Psoas muscle (tissue), 8 donors: ENCODE data around the gene USP24. TPM values are rescaled to one million over a fixed set of nuclear protein-coding genes. Genes with fewer than 3 reads are reported as not detected.

Source experiments
- ATAC-seq, 4 donors: fragments of 200-7000 bp; cut with Tn5 transposase; one replicate each; pipeline ENCODE4 v1.9.1; 2020; ENCODE audit warnings: moderate library complexity in 3 of 4, mild to moderate bottlenecking in 2 of 4
- DNase-seq, 2 donors: peaks; one replicate each; pipeline ENCODE4 v3.0.0-alpha.2; 2020
- H3K27ac ChIP-seq: fragments of 200-600 bp; one replicate; pipeline ENCODE4 v1.8.0; 2022
- H3K27me3 ChIP-seq, 3 donors: fragments of 200-600 bp in 1 of 3; one replicate each; pipeline versions ENCODE4 v1.6.1 to v1.8.0; 2013 to 2022; ENCODE audit warnings: low read length in 2 of 3, mild to moderate bottlenecking in 2 of 3, moderate library complexity in 1 of 3; ENCODE audit not compliant: insufficient read depth in 3 of 3
- H3K36me3 ChIP-seq, 2 donors: fragments of 200-600 bp in 1 of 2; one replicate each; pipeline versions ENCODE4 v1.6.1 to v1.8.0; 2013 to 2022; ENCODE audit warnings: low read depth in 1 of 2, mild to moderate bottlenecking in 1 of 2, moderate library complexity in 1 of 2; ENCODE audit not compliant: insufficient read depth in 1 of 2
- H3K4me1 ChIP-seq: fragments of 200-600 bp; one replicate; pipeline ENCODE4 v1.8.0; 2022
- H3K4me3 ChIP-seq: fragments of 200-600 bp; one replicate; pipeline ENCODE4 v1.8.0; 2022; ENCODE audit warnings: mild to moderate bottlenecking
- H3K9me3 ChIP-seq: fragments of 200-600 bp; one replicate; pipeline ENCODE4 v1.8.0; 2022
- CTCF ChIP-seq: fragments of 200-600 bp; IDR thresholded peaks from one replicate; pipeline ENCODE4 v1.8.0; 2022; ENCODE audit warnings: antibody characterized with exemption
- WGBS, 3 donors: extraction: QIAGEN DNeasy Blood & Tissue Kit; methylation state at CpG; one replicate each; pipeline versions ENCODE4 v1.1.6 to v1.1.7; 2013; 5-methylcytosine and 5-hydroxymethylcytosine counted together
- intact Hi-C, 2 donors: fragments of 100-400 bp; cut with DNase I; formaldehyde crosslinking; loops; one replicate each; pipeline versions ENCODE4 v1.11.0 to v1.14.2; 2022
- polyA plus RNA-seq, 3 donors: library from polyadenylated mRNA; stranded (reverse); fragments of 200-250 nt; gene quantifications; one replicate each; pipeline ENCODE4 v1.2.3, GENCODE V29; 2013
- total RNA-seq, 4 donors: library from RNA; stranded (reverse); fragmentation: NEBNext Ultra II Directional in 2 of 4; extraction: Animal tissue kit (Norgen Biotek cat#: 25700) in 2 of 4; gene quantifications; one replicate each; pipeline versions ENCODE4 v1.2.1 to v1.2.4, GENCODE V29; 2021 to 2023
- donor health status: healthy with polysubstance abuse.
- donor health status: DM: no; HTN: no; CAD: no; lungs with moderate emphysema.
- donor health status: Bipolar disorder and iron deficiency.
- donor health status: healthy.
- donor health status: DM: yes; HTN: yes; CAD: no.
- donor health status: DM: no; HTN: no; CAD: no.
- donor health status: DM: no; HTN: no; CAD: no.
- donor health status: DM: yes; HTN: yes; CAD: no.

The USP24 gene
- total and polyA plus RNA-seq, 7 donors = 14.6 to 67.9 (median 53.2) TPM

GRCh38 chr1:55081905-55082296 is 133.3 kb downstream of the USP24 start:
- no peak for ATAC-seq
- 59 to 63% (median 62%) methylated on average over 2 of the region's 2 CpGs for WGBS, 3 donors
- intact Hi-C loops = loop anchor here in 1 of 2 donors (5.0 kb wide), 1 partner anchor 40 kb away; no protein-coding TSS in a partner anchor
- no peaks in the 10 kb centered on the region for H3K27me3 ChIP-seq
- DNase-seq = no peak
- peaks cover 22 to 100% of the 10 kb centered on the region in 2 donors for H3K36me3 ChIP-seq
- H3K9me3 ChIP-seq = no peaks in the 10 kb centered on the region
- TF ChIP-seq CTCF = no peak
- H3K27ac ChIP-seq = no peak overlapping the region
- no peak overlapping the region for H3K4me3 ChIP-seq
- H3K4me1 ChIP-seq = no peaks in the 10 kb centered on the region

GRCh38 chr1:55081188-55081904 is 133.8 kb downstream of the USP24 start:
- H3K27me3 ChIP-seq = no peaks in the 10 kb centered on the region
- no peaks in the 10 kb centered on the region for H3K9me3 ChIP-seq
- 75 to 81% (median 76%) methylated on average over 9 of the region's 9 CpGs for WGBS, 3 donors
- ATAC-seq (no peak), DNase-seq (no peak)
- intact Hi-C loops = loop anchor here in 1 of 2 donors (5.0 kb wide), 1 partner anchor 41 kb away; no protein-coding TSS in a partner anchor
- peaks cover 22 to 100% of the 10 kb centered on the region in 2 donors for H3K36me3 ChIP-seq
- TF ChIP-seq CTCF = no peak
- H3K4me1 ChIP-seq = no peaks in the 10 kb centered on the region
- H3K27ac ChIP-seq = no peak overlapping the region
- H3K4me3 ChIP-seq = no peak overlapping the region

- Histone ChIP-seq H3K27ac (no peak overlapping the region), H3K9me3 (no peaks in the 10 kb centered on the region), H3K4me1 (no peaks in the 10 kb centered on the region), H3K4me3 (no peak overlapping the region), H3K27me3 (no peaks in the 10 kb centered on the region), H3K36me3 (peaks cover 11 to 100% of the 10 kb centered on the region in 2 donors)
- no peak for ATAC-seq
- no peak for DNase-seq
- 95 to 98% (median 98%) methylated on average over 7 of the region's 7 CpGs for WGBS, 3 donors
- intact Hi-C loops = loop anchor here in 1 of 2 donors (5.0 kb wide), 1 partner anchor 43 kb away; no protein-coding TSS in a partner anchor
- TF ChIP-seq CTCF = no peak
Observed at GRCh38 chr1:55079651-55080050, 135.5 kb downstream of the USP24 start.

GRCh38 chr1:55078470-55078869 is 136.7 kb downstream of the USP24 start:
- no peaks in the 10 kb centered on the region for H3K4me1 ChIP-seq
- H3K36me3 ChIP-seq = peaks cover 10 to 100% of the 10 kb centered on the region in 2 donors
- ATAC-seq = no peak
- intact Hi-C loops = no loop called here
- no peak for TF ChIP-seq CTCF
- H3K9me3 ChIP-seq = no peaks in the 10 kb centered on the region
- no peak overlapping the region for H3K4me3 ChIP-seq
- DNase-seq = no peak
- WGBS, 3 donors = 91 to 93% (median 92%) methylated on average over 3 of the region's 3 CpGs
- no peak overlapping the region for H3K27ac ChIP-seq
- no peaks in the 10 kb centered on the region for H3K27me3 ChIP-seq
